DMS79 treated with DMSO at 0.1 percent for 48 hours (cell line): ENCODE results near the gene CCDC192.

Experiments used
- DNase-seq: peaks from one replicate; lab custom pipeline; 2025; lab: John Stamatoyannopoulos, UW

Gene CCDC192

DNA sequence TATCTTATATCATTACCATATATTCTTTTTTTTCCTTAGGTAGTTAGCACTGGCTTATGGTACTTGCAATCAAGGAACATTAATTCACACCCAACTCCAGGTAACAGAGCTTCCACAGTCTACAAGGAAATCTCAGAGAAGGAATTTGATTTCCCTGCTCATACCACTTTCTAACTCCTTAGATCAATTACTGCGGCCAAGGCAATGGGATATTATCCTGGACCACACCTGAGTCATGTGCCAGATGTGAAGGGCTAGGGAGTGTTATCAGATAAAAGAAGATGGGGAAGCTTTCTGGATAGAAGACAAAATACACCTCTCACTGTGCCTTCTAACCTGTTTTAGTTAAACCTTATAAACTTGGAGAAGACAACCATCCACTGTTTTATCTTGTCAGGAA is 181.2 kb downstream of the CCDC192 start:
- no peak for DNase-seq

DNA sequence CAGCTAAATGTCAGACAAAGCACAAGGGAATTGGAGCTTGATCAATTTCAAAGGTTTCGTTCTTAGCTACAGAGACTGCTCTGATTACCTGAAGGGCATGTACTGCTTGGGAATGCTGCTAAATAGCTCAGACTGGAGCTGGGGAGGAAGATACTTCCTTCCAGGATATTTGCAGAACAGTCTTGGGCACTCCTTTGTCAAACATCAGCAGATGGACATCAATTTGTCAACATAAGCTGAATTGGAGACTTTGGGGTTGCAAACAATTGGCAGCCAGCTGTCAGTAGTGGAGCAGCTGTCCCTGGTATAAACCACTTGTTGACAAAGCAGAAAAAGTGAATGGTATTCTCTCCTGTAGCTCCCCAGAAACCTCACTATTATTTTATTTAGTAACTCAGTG is 182.0 kb downstream of the CCDC192 start:
- no peak for DNase-seq

DNA sequence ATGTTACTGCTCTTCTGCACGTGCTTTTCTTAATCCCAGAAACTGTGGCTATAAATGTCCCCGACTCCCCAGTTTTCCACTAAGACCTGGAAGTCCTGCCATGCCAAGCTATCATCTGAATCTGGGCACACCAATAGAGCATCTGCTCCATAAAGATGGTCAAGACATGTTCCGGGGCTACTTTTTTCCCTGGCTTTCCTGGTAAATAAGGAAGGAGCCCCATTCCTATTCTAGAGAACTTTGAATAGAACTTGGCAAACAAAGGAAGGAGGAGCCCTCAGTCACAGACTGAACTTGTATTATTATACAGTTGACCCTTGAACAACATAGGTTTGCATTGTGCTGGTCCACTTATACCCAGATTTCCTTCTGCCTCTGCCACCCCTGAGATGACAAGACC is 182.9 kb downstream of the CCDC192 start:
- DNase-seq, result no peak

DNA sequence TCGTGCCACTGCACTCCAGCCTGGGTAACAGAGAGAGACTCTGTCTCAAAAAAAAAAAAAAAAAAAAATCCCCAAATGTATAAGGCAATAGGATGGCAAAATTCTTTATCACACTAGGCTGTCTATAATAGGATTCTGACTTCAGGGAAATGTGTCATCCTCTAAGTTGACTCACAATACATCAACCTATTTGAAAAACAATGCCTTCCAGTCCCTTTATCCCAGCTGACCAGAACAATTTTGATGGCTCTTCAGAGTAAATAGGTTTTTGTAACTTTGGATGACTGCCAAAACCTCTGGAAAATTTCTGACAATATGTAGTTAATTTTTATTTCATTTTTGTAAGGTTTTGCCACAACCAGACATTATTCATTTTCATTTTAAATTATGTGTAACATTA is 184.1 kb downstream of the CCDC192 start:
- no peak for DNase-seq

DNA sequence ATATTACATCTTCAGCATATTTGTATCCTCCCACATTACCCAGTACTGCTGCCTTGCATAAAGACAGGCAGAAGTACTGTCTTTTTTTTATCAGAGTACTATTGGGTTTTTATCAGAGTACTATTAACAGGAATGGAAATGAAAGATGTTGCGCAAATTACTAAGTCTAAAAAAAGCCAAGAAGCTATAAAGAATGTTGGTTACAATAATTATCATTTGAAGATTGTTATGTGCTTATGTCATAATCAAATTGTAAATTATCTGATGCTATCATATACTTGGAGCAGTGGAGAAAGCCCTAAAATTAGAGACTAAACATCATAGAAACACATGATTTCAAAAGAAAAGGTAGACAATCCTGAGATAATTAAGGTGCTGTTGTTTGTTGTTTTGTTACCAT is 188.8 kb downstream of the CCDC192 start:
- no peak for DNase-seq

DNA sequence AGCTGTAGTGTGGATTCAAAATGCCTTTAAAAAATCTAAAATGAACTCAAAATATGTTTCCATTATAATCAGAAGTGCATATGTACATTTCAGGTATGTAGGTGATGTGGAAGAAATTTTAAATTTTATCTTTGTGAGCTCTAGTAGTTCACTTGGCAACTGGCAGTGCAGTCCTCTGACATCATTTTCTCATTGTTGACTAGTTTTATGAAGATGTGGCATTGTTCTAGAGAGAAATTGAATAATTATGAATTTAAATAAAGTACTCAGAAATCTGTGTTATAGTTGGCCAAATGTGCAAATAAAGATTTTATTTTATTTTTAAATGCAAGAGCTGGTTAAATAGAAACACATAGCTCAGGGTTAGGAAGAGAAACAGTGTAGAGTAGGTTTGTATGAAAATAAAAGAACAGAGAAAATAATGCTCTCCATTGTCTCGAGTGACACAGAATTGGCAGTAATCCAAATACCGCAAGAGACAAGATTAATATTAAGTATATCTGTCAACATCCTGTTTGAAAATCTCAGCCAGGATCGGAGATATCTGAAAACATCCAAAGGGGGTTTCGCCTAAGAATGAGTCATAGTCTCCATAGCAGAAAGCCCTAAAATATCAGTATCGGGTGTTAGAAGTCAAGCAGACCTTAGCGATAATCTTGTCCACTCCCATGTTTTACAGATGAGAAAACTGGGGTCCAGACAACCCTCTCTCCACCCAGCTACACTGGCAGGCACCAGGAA is 189.4 kb downstream of the CCDC192 start:
- DNase-seq, result no peak

DNA sequence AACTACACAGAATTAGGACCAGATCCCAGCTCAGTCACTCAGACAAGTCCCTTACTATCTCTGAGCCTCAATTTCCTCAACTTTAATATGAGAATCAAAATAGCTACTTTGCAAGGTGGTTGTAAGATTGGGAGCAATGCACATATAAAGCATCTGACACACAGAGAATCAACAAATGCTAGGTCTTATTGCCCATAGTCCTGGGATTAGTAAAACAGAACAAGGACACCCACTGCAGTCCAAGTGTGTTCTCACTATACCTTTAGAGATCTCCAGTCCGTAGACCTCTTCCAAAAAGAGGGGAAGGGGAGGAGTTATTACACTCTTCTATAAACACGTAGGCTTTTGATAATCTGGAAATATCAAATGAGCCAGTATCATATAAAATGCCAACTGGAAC is 190.0 kb downstream of the CCDC192 start:
- no peak for DNase-seq

DNA sequence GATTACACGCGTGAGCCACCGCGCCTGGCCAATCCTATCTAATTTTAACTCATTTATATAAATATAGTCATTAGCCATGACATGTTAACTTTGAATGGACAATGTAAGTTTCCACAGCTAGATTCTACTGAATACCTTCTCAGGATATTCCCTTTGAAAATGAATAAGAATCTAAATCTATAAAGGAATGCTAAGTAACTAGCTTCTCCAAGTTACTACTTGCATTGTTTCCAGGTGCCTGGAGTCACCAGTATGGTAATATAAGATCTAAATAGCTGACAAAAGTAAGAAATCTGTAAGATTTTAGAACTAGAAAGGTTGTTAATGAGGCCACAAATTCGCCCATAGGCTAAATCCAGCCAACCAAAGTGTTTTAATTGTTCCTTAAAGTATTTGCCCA is 191.3 kb downstream of the CCDC192 start:
- no peak for DNase-seq

DNA sequence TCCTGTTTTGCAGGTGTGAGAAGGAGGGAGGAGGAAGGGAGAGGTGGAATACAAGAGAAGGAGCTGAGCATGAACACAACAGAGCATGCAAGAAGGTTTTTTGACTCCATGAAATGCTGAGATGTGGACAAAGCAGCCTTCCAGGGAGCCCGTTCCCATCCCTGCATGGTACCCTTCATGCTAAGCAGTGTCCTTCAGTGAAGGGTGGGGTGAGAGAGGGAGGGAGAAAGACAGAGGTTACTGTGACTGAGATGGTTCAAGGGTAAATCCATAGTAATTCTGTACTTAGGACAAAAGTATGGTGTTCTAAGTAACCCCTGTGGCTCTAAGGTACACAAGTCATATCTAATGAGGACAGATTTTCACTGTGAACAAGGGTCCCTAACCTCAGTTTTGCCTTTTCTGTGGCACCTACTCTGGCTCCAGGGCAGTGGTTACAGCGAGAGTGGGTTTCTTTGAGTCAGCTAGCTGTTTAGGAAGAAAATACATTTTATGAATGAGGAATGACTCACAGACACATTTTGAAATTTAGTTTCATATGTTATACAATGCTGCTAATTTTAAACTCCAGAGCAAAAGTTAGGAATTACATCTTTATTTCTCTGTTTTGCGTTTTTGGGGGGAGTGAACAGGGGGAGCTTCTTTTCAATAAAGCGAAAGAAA is 195.5 kb downstream of the CCDC192 start:
- no peak for DNase-seq

DNA sequence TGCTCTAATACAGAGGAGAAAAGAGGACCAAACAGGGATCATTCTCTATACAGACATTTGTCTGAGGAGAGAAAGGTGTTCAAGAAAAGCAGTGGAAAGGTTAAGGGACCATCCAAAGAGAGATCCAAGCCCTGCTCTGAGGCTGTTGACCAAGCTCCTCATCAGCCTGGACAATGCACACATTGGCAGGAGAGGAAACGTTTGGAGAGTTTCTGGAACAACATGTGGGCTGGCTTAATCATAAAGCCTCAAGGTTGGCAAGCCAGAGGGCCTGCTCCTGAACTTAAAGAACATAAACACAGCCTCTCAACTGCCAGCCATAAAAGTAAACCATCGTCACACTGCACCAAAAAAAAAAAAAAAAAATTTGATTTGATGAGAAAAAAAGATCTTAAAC is 196.0 kb downstream of the CCDC192 start:
- no peak for DNase-seq

DNA sequence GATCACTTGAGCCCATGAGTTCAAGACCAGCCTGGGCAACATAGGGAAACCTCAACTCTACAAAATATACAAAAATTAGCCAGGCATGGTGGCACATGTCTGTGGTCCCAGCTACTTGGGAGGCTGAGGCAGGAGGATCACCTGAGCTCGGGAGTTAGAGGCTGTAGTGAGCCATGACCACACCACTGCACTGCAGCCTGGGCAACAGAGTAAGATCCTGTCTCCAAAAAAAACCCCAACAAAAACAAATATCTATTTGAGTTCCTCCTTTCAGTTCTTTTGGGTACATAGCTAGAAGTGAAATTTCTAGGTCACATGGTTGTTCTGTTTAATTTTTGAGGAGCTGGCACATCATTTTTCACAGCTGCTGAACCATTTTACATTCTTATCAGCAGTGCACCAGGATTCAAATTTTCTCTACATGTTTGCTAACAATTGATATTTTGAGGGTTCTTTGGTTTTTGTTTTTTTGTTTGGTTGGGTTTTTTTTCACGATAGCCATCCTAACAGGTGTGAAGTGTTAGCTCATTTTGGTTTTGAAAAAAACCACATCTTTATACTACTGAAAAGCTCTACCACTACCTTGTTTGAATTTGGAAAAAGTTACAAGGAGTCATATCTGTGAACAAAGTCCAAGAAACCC is 203.5 kb downstream of the CCDC192 start:
- no peak for DNase-seq

DNA sequence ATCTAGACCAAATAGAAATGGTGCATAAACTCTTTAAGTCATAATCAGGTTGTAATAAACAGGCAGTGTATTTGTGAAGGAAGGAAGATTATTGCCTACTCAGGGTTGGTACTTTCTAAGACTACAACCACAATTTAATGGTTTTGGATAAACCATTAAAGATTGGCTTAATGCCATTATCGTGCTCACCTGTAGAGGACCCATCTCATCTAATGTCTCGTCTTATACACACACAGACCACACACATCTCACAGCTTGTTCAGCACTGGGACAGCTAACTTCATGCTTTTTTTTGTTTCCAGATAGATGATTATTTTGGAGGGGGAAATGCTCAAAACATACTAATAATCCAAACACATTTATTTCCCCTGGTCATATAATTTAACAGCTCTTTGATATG is 204.7 kb downstream of the CCDC192 start:
- peak; percentile 52 for DNase-seq

DNA sequence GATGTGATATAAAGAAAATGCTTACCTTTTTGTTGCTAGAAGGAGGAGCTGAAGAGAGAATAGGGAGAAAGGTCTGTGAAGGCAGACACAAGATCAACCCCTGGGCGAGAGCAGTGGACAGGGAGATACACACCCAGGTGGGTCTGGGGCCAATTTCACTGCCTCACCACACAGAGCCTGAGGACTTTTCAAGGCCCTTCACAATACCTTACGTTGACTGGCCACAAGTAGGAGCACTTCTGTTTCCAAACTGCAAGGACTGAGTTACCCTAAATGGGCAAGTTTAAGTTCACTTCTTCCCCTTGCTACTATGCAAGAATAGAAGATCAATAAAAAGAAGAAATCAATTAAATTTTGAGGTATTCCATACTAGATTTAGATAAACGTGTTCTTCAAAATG is 205.9 kb downstream of the CCDC192 start:
- DNase-seq, result no peak

DNA sequence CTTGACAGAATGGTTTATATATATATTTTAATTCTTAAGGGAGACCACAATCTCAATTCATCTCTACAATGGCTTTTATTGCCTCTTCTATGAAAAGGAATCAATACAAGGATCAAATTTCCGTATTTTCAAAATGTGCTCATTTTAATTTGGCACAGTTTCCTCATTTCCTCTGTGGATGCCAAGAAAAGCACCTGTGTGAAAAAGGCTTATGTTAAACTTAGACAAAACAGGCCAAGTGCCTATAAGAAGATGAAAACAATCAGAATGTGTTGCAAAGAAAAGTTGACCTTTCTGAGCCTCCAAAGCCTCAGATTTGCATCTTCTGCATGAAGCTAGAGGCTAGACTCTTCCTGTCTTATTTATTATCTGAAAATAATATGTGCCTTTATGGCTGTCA is 206.6 kb downstream of the CCDC192 start:
- DNase-seq, result peak; percentile 22

DNA sequence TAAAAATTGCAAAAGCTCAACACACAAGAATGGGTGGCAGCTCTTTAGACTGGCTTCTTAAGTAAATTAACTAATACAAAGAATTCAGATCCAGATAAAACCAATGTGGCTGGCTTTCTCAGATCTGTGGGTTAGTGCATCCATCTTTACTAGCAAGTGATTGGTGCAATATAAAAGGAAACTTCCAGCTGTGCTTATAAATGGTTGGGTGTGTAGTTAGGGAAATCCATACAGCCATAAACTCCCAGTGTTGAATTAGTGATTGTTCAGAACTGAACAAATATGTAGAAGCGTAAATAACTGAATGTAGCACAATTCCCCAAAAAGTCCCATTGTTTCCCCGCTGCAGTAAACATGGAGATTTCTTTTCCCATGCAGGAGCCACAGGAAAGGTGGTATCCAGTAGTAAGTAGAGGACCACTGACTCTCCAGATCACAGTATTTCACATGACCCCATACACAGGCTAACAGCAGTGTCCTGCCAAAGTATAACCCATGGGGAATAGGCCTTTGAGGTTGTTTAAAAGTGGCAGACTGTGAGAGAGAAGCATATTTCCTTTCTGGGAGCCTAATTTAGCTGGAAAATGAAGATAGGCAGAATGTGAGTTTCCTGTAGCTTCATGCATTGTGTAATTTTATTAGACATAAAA is 207.2 kb downstream of the CCDC192 start:
- DNase-seq, result no peak

DNA sequence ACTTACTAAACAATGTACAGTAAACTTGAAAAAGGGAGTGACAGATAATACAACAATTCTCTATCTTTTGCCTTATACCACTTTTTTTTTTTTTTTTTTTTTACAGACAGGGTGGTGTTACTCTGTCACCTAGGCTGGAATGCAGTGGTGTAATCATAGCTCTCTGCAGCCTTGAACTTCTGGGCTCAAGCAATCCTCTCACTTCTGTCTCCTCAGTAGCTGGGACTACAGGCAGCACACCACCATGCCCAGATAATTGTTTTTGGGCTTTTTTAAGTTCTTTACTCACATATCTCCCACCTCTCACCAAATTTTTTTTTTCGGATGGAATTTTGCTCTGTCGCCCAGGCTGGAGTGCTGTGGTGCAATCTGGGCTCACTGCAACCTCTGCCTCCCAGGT is 208.4 kb downstream of the CCDC192 start:
- DNase-seq, result no peak

DNA sequence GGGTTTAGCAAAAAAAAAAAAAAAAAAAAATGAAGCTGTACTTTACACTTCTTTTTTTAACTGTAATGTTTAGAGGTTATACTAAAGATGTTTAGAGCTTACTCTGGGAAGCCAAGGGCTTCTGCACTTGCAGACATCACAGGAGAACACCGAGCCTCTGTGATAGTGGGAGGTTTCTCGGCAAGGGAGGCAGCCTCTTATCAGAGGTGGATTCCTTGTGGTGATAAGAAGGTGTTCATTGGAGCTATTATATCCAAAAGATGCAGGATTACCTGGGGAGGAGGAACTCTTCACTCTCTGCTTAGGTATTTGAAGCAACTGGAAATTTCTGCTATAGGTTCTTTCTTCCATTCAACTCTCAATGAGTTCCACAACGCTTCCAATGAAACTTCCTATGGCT is 209.2 kb downstream of the CCDC192 start:
- DNase-seq, result no peak

DNA sequence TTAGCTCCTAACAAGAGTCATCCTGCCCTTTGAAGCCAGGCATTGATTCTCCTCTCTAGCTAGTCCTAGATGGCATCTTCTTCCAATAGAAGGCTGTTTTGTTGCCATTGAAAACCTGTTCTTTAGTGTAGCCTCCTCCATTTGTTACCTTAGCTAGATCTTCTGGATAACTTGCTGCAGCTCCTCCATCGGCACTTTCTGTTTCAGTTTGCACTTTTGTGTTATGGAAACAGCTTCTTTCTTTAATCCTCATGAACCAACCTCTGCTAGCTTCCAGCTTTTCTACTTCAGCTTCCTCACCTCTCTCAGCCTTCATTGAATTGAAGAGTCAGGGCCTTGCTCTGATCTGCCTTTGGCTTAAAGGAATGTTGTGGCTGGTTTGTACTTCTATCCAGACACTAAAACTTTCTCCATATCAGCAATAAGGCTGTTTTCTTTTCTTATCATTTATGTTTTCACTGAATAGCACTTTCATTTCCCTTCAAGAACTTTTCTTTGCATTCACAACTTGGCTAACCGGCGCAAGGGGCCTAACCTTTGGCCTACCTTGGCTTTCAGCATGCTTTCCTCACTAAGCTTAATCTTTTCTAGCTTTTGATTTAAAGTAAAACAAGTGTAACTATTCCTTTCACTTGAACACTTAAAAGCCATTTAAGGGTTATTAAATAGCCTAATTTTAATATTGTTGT is 213.8 kb downstream of the CCDC192 start:
- no peak for DNase-seq

DNA sequence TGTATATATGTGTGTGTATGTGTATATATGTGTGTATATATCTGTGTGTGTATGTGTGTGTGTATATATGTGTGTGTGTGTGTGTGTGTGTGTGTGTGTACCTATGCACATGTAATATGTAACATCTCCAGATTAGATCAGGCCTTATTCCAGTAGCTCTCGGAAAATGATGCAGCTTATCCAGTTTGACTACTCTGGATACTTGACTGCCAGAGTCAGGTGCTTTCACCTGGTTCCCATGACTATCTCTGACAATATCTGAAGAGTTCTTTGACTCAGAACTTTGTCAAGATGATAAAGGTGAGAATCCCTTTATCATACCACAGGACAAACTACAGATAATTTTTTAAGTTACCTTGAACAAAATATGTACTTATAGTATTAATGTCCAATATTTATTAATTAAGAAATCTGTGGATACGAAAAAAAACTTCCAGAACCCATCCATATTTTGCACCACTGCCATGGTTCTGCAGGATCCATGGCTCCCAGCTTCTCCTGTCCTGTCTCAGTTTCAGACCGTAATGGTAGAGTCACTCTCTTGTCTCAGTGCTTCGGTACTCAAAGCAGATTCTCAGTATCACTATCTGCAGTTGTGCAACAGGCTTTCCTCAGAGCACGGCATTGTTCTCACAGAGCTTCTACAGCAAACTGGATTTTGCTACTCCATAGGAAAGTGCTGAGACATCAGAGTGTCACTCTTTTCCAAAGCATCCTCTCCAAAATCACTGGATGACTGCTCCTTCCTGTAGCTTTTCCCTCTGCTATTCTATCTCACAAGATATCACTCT is 216.0 kb downstream of the CCDC192 start:
- DNase-seq, result no peak

DNA sequence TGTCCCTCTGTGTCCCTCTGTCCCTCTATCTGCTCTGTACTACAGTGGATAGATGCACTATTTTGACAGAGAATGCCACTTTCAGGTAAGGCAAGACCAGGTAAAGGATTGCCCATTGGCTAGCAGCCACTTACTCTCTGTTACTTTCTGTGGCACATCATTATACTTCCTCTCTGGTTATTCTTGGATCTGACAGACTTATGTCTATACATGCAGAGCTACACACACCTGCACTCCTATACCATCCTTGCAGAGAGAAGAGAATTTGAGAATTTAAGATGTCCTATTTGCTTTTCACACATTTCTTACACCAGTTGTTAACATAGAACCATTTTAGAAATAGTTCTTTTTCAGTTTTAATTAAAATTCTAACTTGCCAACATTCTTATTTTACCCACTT is 216.6 kb downstream of the CCDC192 start:
- no peak for DNase-seq

DNA sequence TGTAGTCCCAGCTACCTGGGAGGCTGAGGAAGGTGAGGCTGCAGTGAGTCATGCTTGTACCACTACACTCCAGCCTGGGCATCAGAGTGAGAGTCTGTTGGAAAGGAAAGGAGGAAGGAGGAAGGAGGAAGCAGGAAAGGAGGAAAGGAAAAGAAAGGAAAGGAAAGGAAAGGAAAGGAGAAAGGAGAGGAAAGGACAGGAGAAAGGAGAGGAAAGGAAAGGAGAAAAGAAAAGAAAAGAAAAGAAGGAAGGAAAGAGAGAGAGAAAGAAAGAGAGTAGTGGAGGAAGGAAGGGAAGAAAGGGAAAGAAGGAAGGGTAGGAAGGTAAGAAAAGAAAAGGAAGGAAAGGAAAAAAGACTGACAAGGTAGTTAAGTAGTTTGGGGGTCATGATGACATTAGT is 217.7 kb downstream of the CCDC192 start:
- no peak for DNase-seq

DNA sequence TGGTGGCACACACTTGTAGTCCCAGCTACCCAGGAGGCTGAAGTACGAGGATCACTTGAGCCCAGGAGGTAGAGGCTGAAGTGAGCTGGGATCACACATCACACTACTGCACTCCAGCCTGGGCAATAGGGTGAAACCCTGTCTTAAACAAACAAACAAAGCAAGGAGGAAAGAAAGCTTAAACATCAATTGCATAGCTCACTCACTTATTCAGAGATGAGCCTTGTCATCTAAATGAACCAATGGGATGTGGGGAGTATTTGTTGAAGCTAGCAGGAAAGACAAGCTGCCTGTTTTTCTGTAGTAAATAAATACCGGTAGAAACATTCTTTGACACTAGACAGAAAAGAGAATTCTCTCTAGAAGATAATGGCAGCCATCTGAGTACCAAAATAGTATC is 219.4 kb downstream of the CCDC192 start:
- no peak for DNase-seq
